Effector CD8-positive, alpha-beta T cell (primary cell): ENCODE data around the gene ARSG.

Experiments used
- DNase-seq: peaks from one replicate; lab custom pipeline; 2025; lab: John Stamatoyannopoulos, UW

ARSG gene

DNA sequence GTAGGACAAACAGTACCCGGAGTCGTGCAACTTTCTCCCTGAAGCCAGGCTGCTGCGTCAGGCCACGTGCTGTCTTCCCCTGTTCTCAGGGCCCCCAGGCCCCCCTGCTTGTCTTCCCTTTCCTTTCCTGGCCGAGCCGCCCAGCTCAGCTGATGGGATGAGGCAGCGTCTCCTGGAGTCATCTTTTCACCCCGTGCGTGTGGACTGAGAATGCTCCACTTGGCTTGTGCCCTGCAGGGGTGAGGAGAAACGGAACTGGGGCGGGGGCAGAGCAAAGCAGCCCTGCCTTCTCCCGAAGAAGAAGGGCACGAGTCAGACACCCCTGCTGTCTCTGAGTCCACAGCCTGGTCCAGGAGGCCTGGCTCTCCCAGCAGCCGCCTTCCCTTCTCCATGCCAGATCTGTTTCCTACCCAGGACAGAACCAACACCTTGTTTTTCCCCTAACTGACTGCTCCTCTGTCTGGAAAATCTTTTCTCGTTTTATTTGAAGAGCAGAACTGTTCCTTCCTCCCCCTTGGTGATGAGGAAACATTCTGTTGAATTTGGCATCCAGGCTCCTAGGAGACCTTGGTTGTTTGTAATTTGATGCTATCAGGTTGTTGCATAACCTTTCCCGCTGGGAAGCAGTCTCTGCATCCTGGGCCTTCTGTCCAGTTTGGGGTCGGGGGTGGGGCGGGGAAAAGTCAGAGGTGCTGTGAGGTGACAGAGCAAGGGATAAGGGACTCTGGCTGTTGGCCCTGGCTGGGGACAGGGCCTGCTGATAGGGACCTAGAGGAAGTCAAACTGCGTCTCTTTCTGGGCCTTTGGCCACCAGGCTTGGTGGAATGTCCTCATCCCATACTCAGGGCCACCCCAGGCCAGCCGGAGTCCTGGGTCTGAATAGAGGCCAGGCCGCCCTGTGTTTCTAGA lies 87.2 kb downstream of the ARSG start:
- no peak for DNase-seq

DNA sequence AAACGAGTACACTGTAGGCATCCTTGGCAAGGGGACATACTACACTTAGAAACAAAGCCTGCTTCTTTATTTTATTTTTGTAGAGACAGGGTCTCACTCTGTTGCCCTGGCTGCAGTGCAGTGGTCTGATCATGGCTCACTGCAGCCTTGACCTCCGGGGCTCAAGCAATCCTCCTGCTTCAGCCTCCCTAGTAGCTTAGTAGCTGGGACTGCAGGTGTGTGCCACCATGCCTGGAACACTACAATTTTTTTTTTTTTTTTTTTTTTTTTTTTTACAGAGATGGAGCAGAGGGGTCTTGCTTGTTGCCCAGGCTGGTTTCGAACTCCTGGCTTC lies 87.8 kb downstream of the ARSG start:
- no peak for DNase-seq

DNA sequence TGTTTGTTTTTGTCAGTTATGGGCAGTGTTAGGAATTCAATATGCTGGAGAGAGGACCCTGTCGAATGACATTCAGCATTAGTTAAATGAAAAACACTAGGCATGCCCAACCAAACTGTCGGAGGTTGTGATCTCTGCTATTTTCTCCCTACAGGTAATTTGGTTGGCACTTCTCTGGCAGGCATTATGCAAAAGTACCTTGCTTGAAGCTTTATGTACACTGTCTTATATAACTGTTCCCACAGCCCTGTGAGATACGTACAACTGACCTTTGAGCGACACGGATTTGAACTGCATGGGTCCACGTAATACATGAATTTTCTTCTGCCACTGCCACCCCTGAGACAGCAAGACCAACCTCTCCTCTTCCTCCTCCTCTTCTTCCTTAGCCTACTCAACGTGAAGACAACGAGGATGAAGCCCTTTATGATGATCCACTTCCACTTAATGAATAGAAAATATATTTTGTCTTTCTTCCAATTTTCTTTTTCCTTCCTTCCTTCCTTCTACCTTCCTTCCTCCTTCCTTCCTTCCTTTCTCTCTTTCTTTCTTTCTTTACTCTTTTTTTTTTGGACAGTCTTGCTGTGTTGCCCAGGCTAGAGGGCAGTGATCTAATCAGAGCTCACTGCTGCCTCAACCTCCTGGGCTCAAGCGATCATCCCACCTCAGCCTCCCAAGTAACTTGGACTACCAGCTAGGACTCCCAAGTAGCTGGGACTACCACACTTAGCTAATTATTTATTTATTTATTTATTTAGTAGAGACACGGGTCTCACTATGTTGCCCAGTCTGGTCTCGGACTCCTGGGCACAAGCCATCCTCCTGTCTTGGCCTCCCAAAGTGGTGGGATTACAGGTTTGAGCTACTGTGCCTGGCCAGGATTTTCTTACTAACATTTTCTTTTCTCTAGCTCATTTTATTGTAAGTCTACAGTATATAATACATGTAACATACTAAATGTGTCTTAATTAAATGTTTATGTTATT lies 88.7 kb downstream of the ARSG start:
- DNase-seq = no peak

GRCh38 chr17:68381076-68381900 lies 90.0 kb downstream of the ARSG start:
- no peak for DNase-seq

GRCh38 chr17:68382582-68383085 lies 91.3 kb downstream of the ARSG start:
- DNase-seq = no peak

GRCh38 chr17:68383120-68383442 lies 91.8 kb downstream of the ARSG start:
- DNase-seq = no peak

DNA sequence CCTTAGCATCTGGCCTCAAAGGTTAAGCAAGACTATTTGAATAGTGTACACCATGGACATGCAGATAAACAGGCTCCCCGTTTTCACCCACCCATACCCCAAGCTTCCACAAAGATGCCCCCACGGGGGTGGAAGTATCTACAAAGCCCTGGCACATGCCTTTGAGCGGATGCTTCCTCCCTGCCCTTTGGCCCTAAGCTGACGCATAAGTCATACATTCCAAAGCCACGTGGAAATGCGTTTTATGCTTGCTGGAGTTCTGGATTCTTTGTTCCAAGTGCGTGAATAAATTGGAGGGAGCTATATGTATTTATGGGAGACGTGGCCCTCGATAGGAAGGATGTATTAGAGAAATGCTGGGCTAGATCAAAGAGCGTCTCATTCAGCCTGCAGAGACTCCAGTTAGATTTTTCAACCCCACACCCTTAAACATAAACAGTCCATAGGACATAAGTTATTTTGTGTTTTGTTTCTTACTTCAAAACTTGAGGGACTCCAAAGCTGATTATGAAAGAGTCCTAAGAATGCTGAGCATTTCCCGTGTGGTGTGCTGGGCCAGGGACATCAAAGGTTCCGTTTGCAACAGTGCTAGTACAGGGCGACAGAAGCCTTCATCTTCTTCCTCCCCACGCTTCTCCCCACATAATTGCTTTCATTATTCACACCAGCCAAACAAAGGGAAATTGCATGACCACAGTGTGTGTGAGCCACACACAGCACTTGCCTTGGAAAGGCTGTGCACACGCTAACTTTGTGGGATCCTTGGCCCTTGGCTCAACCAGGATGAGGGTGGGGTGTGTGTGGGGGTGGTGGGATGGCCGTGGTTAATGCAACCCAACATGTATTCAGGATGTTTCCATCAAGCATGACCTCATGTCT lies 92.4 kb downstream of the ARSG start:
- DNase-seq = no peak

DNA sequence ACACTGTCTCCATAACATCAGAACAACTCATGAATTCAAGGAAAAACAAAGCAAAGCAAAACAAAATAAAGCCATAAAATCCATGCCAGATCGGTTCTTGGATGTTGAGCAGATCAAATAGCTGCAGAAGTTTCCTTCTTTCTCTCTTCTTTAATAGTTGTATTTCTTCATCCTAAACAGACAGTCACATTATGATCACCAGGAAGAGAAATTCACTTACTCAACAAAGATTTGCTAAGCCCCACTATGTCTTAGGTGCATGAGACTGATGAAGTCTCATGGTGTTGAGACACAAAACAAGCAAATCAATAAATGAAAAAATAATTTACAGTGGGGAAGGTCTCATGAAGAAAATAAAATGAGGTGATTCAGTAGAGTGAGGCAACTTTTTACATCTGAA lies 93.2 kb downstream of the ARSG start:
- DNase-seq = no peak

DNA sequence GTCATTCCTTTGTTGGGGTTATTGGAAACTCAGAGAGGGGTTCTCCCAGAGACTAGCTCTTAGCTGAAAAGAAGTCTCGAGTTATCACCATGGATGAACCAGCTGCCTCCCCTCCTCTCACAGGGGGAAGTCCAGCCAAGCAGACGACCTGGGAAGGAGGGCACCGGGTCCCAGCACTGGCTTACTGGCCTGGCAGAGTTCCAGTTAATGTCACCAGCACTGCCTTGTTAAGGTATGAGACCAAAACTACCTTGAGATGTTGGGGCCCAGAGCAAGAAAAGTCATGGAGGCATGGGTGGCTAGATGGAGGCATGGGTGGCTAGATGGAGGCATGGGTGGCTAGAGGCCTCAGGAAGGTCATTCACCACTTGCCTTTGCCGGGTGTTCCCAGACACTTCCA lies 93.6 kb downstream of the ARSG start:
- no peak for DNase-seq

DNA sequence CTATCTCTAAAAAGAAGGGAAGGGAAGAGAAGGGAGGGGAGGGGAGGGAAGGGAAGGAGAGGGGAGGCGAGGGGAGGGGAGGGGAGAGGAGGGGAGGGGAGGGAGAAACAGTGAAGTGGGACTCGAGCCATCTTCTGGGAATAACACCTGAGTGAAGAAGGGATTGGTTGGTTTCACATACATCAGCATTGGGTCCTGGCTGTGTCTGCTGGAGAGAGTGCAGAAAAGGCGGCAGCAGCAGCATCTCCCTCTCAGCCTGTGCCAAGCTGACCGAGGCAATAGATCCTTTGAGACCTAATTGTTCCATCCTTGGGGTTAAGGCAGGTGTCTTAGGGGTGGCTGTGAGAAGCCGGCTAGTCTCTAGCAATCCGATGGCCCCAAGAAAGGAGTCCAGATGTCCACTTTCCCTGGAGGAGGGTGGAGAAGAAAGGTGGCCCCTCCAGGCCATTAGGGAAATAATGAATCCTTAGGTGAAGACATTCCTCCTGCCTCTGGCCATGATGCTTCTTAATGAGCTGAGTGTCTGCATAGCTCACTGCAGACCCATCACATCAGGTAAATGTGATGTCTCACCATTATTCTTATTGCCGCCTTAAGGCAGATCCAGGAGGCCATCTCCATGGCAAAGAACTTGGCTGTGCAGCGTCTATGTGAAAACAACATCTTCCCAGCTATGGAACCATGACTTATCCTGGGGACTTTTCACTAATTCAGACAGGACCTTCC lies 94.4 kb downstream of the ARSG start:
- DNase-seq = no peak

GRCh38 chr17:68387435-68388218 lies 96.3 kb downstream of the ARSG start:
- DNase-seq = no peak

DNA sequence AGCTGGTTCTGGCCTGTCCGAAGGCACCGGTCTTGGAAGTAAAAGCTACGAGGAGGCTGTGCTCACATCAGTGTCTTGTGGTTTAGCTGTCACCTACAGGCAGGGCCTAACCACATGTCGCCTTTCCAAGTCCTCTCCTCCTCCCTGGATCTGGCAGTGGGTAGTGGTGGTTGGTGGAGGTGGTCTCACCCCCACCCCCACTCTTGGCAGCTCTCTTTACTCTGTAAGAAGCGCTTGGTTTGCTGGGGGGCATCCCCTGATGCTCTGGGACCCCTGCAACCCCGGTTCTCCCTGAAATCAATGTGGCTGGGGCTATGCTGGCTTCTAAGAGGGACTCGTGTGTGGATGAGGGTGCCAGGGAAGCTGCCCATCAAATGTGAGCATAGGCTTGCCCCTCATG lies 97.7 kb downstream of the ARSG start:
- no peak for DNase-seq

DNA sequence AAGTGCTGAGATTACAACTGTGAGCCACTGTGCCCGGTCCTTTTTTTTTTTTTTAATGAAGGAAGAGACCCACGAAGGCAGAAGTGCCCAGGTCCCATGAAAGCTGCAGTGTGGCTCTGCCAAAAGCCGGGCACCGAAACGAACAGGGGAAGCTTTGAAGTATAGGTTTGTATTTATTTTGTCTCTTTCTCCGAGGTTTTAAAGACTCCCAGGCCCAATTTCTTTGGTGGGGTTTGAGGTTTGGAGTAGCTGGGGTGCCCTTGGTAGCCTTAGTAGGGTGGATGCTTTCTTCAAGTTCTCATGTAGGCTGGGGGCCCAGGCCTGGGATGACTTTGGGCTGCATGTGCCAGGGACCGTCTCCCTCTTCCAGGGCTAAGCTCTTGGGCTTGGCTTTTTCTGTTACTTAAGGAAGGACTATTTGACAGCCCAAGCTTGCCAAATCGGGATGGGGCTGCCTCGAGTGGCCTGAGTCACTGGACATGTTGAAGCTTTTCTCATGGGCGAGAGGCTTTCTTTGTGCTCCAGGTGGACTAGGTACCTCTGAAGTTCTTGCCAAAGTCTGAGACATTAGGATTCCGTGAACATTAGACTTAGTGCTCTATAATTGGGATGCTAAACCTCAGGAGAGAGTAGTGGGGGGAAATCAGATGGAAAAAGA lies 99.7 kb downstream of the ARSG start:
- DNase-seq = no peak

- DNase-seq = no peak
Observed at GRCh38 chr17:68391561-68392268, 100.4 kb downstream of the ARSG start.

- DNase-seq = no peak
Observed at GRCh38 chr17:68394608-68395331, 103.5 kb downstream of the ARSG start.

GRCh38 chr17:68396226-68397107 lies 105.2 kb downstream of the ARSG start:
- no peak for DNase-seq
